Right forelimb (tissue), 1 donor: Measurements from ENCODE around the gene CERS4.
"Not testable (repeated sequence)": the region's sequence is repeated elsewhere in the genome, so short reads cannot be mapped to it uniquely, and the experiment has no call there.

Experiments
- DNase-seq: peaks from one replicate; pipeline ENCODE4 v3.0.0-alpha.2; 2018

The CERS4 gene

GRCh38 chr19:8208922-8209461, at the start of gene CERS4:
Gene CERS4 (plus strand): TSS chr19:8209370. CDS start chr19:8251077, 41,707 bp downstream.
- peak; percentile 88 for DNase-seq

GRCh38 chr19:8161135-8161646, 48.0 kb upstream of the CERS4 start:
- no peak for DNase-seq

- DNase-seq = no peak
Observed at GRCh38 chr19:8163759-8164158, 45.4 kb upstream of the CERS4 start.

GRCh38 chr19:8167985-8168384, 41.2 kb upstream of the CERS4 start:
- DNase-seq = no peak

GRCh38 chr19:8168537-8168936, 40.6 kb upstream of the CERS4 start:
- no peak for DNase-seq

GRCh38 chr19:8174706-8175105, 34.5 kb upstream of the CERS4 start:
- DNase-seq = no peak

- DNase-seq = no peak
Observed at GRCh38 chr19:8180018-8180417, 29.2 kb upstream of the CERS4 start.

GRCh38 chr19:8184274-8184673, 24.9 kb upstream of the CERS4 start:
- no peak for DNase-seq

- DNase-seq = no peak
Observed at GRCh38 chr19:8185343-8186068, 23.7 kb upstream of the CERS4 start.

GRCh38 chr19:8192221-8192820, 16.8 kb upstream of the CERS4 start:
- no peak for DNase-seq

GRCh38 chr19:8194528-8195267, 14.5 kb upstream of the CERS4 start:
- DNase-seq = no peak

GRCh38 chr19:8196271-8196927, 12.8 kb upstream of the CERS4 start:
- no peak for DNase-seq

- DNase-seq = not testable (repeated sequence)
Observed at GRCh38 chr19:8203288-8204120, 5.7 kb upstream of the CERS4 start.

GRCh38 chr19:8204961-8205360, 4.2 kb upstream of the CERS4 start:
- DNase-seq = no peak

- no peak for DNase-seq
Observed at GRCh38 chr19:8206147-8207087, 2.8 kb upstream of the CERS4 start.

GRCh38 chr19:8207326-8207725, 1.8 kb upstream of the CERS4 start:
- not testable (repeated sequence) for DNase-seq

GRCh38 chr19:8208119-8208921, 850 bp upstream of the CERS4 start:
- DNase-seq = no peak

GRCh38 chr19:8209462-8210378, 550 bp downstream of the CERS4 start:
- peak; percentile 70 for DNase-seq
